Stimulated activated CD4-positive, alpha-beta T cell treated with anti-CD3 and anti-CD28 coated beads, Interleukin-1b, Interleukin-23, amount 100 ng/mL, for 1 hour (primary cell): ENCODE data around the gene CAPN2.
"Not testable (repeated sequence)": the region's sequence is repeated elsewhere in the genome, so short reads cannot be mapped to it uniquely, and the experiment has no call there.

Source experiments
- DNase-seq, 2 donors: peaks; one replicate each; pipeline ENCODE4 v3.0.0-alpha.2; 2020; ENCODE audit warnings: low read depth in 2 of 2

The CAPN2 gene

GRCh38 chr1:223739366-223740037 lies 27.2 kb downstream of the CAPN2 start:
- DNase-seq, result no peak

GRCh38 chr1:223740038-223740736 lies 27.8 kb downstream of the CAPN2 start:
- not testable (repeated sequence) for DNase-seq

- DNase-seq, result no peak
These were observed 29.5 kb downstream of the CAPN2 start for GRCh38 chr1:223741861-223742260.

- no peak for DNase-seq
These were observed 30.6 kb downstream of the CAPN2 start for GRCh38 chr1:223742856-223743517.

- DNase-seq, result no peak
These were observed 33.4 kb downstream of the CAPN2 start for GRCh38 chr1:223745731-223746130.

- DNase-seq, result no peak
These were observed 35.5 kb downstream of the CAPN2 start for GRCh38 chr1:223747838-223748335.

GRCh38 chr1:223748405-223748772 lies 36.0 kb downstream of the CAPN2 start:
- no peak for DNase-seq

GRCh38 chr1:223748773-223749733 lies 36.7 kb downstream of the CAPN2 start:
- DNase-seq, result peak; percentile 37 to 57

GRCh38 chr1:223750730-223751570 lies 38.6 kb downstream of the CAPN2 start:
- no peak for DNase-seq

- DNase-seq, result no peak
These were observed 39.4 kb downstream of the CAPN2 start for GRCh38 chr1:223751696-223752095.

- DNase-seq, result no peak
These were observed 40.6 kb downstream of the CAPN2 start for GRCh38 chr1:223752721-223753515.

- DNase-seq, result no peak
These were observed 42.5 kb downstream of the CAPN2 start for GRCh38 chr1:223754681-223755431.

- no peak for DNase-seq
These were observed 43.1 kb downstream of the CAPN2 start for GRCh38 chr1:223755432-223755792.

- no peak for DNase-seq
These were observed 43.8 kb downstream of the CAPN2 start for GRCh38 chr1:223755992-223756775.

GRCh38 chr1:223756806-223757700 lies 44.7 kb downstream of the CAPN2 start:
- DNase-seq, result no peak

GRCh38 chr1:223758734-223759133 lies 46.4 kb downstream of the CAPN2 start:
- DNase-seq, result no peak

- DNase-seq, result no peak
These were observed 46.9 kb downstream of the CAPN2 start for GRCh38 chr1:223759273-223759672.
